B cell (primary cell): Measurements from ENCODE around the gene PRKX.

Source experiments
- CTCF ChIP-seq: fragments of 200-600 bp; IDR thresholded peaks from one replicate; pipeline ENCODE4 v1.8.0; 2022; ENCODE audit warnings: antibody characterized with exemption, mild to moderate bottlenecking
- EZH2 ChIP-seq: IDR thresholded peaks from 2 replicates; pipeline ENCODE4 v1.6.1; 2012; ENCODE audit warnings: borderline replicate concordance, low read depth, mild to moderate bottlenecking, moderate library complexity, low read length; ENCODE audit not compliant: insufficient read depth, poor library complexity, severe bottlenecking

DNA sequence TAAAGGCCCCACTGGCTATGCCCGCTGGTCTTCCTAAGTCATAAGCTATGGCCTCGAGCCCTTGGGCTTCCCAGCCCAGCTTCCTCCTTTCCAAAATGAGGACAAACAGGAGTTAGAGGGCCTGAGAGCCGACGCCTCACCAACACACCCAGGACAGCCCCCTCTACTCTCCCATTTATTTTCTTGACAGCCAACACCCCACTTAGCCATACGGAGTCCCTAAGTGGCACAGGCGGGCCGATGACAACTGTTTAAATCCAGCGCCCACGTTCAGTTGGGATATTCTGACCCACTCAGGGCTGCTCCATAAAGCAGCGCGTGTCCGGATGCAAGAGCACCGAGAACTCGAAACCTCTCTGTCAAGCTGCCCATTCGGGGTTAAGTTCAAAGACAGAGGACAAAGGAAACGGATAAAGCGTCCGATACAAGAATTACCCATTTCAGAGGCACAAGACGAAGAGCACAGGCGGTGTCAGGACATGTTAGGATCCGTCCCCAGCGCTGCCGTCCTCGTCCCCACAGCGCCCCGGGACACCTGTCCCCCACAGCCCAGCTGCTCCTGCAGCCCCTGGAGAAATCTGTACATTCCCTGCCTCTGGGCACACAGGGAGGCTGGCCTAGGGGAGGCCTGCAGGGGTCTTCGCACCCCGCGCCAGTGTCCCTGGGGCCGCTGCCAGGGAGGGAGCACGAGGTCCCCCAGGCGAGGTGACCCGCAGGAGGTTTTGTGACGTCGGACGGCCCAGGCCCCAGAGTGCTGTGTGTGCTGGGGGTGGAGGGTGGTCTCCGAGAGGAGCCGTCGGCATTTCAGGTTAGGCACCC lies 1.2 kb downstream of the PRKX start:
- TF ChIP-seq CTCF (no peak), EZH2 (no peak)
